Fibroblast of the aortic adventitia (primary cell): ENCODE data around the gene CAPZB. TPM values are rescaled to one million over a fixed set of nuclear protein-coding genes. Genes with fewer than 3 reads are reported as not detected.

Experiments
- DNase-seq: peaks from one replicate; pipeline ENCODE4 v3.0.0-alpha.2; 2010; ENCODE audit warnings: low read depth
- H3K4me3 ChIP-seq: 2 replicates; pipeline ENCODE4 v1.5.1; 2011; ENCODE audit warnings: low read depth, mild to moderate bottlenecking, control low read depth, low read length, moderate library complexity
- CTCF ChIP-seq: IDR thresholded peaks from 2 replicates; pipeline ENCODE4 v1.5.1; 2011; ENCODE audit warnings: mild to moderate bottlenecking, low read length, control low read depth, inconsistent platforms; ENCODE audit not compliant: insufficient read depth
- total RNA-seq: library from RNA; depleted of rRNA; stranded (reverse); fragments of >200 nt; gene quantifications from 2 replicates; pipeline ENCODE4 v1.2.3, GENCODE V29; 2012; ENCODE audit warnings: low replicate concordance

Gene CAPZB
- total RNA-seq, 1 donor: 232 TPM

- no peak overlapping the region for H3K4me3 ChIP-seq
- no peak for TF ChIP-seq CTCF
- peak; percentile 65 for DNase-seq
Observed at GRCh38 chr1:19361611-19362147, 123.7 kb downstream of the CAPZB start.

- TF ChIP-seq CTCF: no peak
- H3K4me3 ChIP-seq: no peak overlapping the region
- no peak for DNase-seq
Observed at GRCh38 chr1:19360843-19361610, 124.3 kb downstream of the CAPZB start.

- DNase-seq: no peak
- TF ChIP-seq CTCF: no peak
- no peak overlapping the region for H3K4me3 ChIP-seq
Observed at GRCh38 chr1:19360432-19360831, 124.9 kb downstream of the CAPZB start.

GRCh38 chr1:19360016-19360415 is 125.3 kb downstream of the CAPZB start:
- no peak overlapping the region for H3K4me3 ChIP-seq
- DNase-seq: no peak
- TF ChIP-seq CTCF: no peak

- DNase-seq: no peak
- no peak overlapping the region for H3K4me3 ChIP-seq
- TF ChIP-seq CTCF: no peak
Observed at GRCh38 chr1:19359357-19359756, 126.0 kb downstream of the CAPZB start.

- TF ChIP-seq CTCF: no peak
- no peak for DNase-seq
- H3K4me3 ChIP-seq: no peak overlapping the region
Observed at GRCh38 chr1:19358710-19359109, 126.6 kb downstream of the CAPZB start.
